Astrocyte of the cerebellum (primary cell): ENCODE measurements around the gene NCEH1.
"Not testable (repeated sequence)": the region's sequence is repeated elsewhere in the genome, so short reads cannot be mapped to it uniquely, and the experiment has no call there.

Source experiments
- DNase-seq: peaks from one replicate; pipeline ENCODE4 v3.0.0-alpha.2; 2011; ENCODE audit warnings: low read depth
- H3K4me3 ChIP-seq: 2 replicates; pipeline ENCODE4 v1.5.1; 2011; ENCODE audit warnings: mild to moderate bottlenecking, low read depth, low read length, moderate library complexity
- in situ Hi-C: cut with HindIII; loops from 2 replicates; pipeline ENCODE4 v1.10.0; 2017; ENCODE audit warnings: low sequenced_read_pairs
- TF ChIP-seq, protein P1 (sequence below): IDR thresholded peaks from 2 replicates; pipeline ENCODE4 v1.5.1; 2012; ENCODE audit warnings: low read length, low read depth, moderate library complexity, mild to moderate bottlenecking; ENCODE audit errors: missing control alignments

NCEH1 gene

DNA sequence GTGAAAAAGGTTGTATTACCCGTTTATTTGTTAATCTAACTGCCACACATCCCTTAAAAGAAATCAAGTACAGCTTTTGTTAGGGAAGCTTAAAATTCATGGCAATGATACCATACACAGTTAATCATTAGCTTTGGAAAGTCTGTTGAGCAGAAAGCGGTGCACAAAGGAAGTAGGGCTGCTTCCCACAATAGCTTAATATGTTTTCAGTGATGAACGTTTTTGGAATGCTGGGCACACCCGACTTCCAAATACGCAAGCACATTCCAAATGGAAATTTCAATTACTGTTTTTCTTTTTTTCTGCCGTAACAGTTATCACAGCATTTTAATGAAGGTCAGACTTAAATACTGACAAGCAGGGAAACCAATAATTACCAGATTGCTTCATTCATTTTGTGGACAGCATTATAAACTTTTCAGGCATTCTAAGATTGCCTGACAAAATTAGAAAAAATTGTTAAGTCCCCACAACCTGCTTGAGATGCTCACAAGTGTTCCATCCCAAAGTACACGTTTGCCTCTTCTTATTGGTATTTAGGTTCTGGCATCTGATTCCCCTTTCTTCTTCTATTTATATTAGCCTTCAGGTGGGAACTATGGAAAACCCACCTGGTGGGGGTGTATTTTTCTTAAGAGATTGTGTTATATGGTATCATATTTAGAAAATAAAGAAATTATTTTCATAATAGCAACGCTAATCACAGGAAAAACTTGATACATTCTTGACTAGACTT is 38.5 kb upstream of the NCEH1 start:
- H3K4me3 ChIP-seq = peak overlapping the region; percentile 94
- in situ Hi-C loops = no loop called here
- TF ChIP-seq, protein P1, sequence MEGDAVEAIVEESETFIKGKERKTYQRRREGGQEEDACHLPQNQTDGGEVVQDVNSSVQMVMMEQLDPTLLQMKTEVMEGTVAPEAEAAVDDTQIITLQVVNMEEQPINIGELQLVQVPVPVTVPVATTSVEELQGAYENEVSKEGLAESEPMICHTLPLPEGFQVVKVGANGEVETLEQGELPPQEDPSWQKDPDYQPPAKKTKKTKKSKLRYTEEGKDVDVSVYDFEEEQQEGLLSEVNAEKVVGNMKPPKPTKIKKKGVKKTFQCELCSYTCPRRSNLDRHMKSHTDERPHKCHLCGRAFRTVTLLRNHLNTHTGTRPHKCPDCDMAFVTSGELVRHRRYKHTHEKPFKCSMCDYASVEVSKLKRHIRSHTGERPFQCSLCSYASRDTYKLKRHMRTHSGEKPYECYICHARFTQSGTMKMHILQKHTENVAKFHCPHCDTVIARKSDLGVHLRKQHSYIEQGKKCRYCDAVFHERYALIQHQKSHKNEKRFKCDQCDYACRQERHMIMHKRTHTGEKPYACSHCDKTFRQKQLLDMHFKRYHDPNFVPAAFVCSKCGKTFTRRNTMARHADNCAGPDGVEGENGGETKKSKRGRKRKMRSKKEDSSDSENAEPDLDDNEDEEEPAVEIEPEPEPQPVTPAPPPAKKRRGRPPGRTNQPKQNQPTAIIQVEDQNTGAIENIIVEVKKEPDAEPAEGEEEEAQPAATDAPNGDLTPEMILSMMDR = no peak
- peak; percentile 95 for DNase-seq

DNA sequence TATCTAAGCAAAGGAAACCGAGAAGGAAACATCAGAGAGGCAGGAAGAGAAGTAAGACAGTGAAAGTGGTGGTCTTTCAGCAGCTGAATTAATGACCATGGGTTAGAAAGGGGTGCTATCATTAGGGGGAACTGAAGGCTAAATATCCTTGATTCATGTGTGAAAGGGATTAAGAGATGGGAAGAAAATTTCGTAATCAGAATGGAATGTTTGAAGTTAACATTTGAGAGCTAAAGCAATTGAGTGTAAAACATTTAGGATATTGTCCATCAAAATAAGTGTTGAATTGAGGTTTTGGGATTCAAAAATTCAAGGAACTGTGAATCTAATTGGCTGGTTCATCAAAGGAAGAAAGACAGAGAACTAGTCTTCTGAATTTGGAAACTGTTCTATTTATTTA is 35.6 kb upstream of the NCEH1 start:
- TF ChIP-seq, protein P1 = no peak

DNA sequence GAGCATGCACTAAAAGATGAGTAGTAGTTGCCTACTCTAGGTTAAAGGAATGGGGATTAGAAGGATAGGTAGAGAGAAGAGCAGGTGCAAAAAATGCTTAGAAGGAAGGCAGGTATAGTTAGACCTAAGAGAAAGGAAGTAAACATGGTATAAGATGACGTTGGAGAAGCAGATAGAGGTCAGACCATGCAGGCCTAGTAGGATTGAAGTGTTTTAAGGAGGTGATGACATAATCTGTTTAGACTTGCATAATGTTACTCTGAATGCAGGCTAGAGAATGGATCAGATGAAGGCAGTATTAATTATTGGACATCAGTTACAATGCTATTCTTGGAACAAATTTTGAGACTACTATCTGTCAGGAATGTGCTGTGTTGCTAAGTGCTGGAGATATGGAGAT is 28.6 kb upstream of the NCEH1 start:
- TF ChIP-seq, protein P1 = no peak
- in situ Hi-C loops = no loop called here
- DNase-seq = no peak

More for the DNA sequence above, 35.6 kb upstream of the NCEH1 start:
- no peak for DNase-seq
- H3K4me3 ChIP-seq = no peak overlapping the region
- in situ Hi-C loops = no loop called here

DNA sequence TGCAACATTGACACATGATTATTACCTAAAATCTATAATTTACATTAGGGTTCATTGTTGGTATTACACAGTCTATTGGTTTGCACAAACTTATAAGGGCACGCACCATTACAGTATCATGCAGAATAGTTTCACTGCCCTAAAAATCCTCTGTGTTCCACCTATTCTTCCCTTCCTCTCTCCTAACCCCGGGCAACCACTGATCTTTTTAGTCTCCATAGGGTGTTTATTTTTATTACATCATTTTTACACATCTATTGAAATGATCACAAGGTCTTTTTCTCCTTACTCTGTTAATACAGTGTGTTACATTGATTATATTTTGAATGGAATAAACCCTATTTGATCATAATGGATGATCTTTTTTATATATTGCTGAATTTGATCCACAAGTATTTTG is 24.1 kb upstream of the NCEH1 start:
- TF ChIP-seq, protein P1 = no peak
- in situ Hi-C loops = no loop called here
- H3K4me3 ChIP-seq = no peak overlapping the region
- no peak for DNase-seq

More for the DNA sequence above, 28.6 kb upstream of the NCEH1 start:
- H3K4me3 ChIP-seq = no peak overlapping the region

DNA sequence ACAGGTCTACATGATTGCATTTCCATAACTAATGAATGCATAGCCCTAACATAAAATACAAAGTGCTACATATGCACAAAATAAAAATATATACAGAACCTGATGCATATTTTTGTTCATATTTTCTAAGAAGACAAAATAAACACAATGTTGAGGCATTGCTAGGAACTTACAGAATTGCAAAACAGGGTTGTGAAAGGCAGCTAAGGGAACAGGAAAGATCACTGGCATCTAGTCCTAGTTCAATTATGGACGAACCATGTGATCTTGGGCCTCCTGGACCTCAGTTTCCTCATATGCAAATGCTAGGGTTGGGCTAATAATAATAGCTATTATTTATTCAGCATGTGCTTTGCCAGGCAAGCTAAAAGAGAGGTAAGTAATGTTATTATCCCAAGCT is 15.5 kb upstream of the NCEH1 start:
- no peak for DNase-seq
- TF ChIP-seq, protein P1 = no peak
- in situ Hi-C loops = no loop called here
- no peak overlapping the region for H3K4me3 ChIP-seq

DNA sequence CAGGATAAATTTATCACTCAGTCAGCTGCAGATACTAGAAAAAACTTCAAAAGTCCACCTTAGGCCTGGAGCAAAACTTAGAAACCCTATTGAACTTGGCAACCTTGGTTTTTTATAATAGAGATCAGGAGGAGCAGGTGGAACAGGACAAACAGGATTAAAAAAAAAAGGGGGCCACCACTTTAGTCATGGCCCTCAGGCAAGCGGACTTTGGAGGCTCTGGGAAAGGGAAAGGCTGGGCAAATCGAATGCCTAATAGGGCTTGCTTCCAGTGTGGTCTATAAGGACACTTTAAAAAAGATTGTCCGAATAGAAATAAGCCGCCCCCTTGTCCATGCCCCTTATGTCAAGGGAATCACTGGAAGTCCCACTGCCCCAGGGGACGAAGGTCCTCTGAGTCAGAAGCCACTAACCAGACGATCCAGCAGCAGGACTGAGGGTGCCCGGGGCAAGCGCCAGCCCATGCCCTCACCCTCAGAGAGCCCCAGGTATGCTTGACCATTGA is 11.7 kb upstream of the NCEH1 start:
- DNase-seq, in situ Hi-C loops, H3K4me3 ChIP-seq: not testable (repeated sequence)

DNA sequence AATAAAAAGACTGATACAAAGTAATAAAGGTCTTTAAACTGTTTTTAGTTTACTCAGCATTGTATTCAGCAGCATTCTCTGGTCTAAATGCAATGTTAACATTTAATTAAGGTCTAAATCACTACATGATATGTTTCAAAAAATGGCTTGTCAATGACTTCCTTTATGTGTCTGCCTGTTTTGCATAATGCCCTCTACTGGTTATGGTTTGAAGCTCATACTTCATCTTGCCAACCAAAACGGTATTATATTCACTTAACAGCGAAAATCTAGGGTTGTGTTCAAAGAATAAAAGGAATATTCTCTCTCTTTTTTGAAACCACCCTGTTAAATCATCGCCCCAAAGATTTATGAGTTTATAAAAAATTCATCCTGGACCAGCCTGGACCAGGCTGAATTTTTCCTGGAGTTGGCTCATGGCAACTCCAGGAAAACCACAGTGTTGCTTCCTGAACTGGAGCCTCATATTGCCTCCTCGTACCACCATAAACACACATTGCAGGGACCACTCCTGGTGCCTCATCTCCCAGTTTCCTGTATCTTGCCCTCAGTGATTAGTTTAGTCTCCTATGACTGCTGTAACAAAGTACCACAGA is 6.7 kb upstream of the NCEH1 start:
- DNase-seq = no peak
- TF ChIP-seq, protein P1 = peak; percentile 7
- no peak overlapping the region for H3K4me3 ChIP-seq
- in situ Hi-C loops = no loop called here
